IMR-90 (cell line): ENCODE data around the gene OR2F2. TPM values are rescaled to one million over a fixed set of nuclear protein-coding genes. Genes with fewer than 3 reads are reported as not detected.

Source experiments
- ATAC-seq: fragments of 200-7000 bp; cut with Tn5 transposase; 2 replicates; pipeline ENCODE4 v1.9.1; 2020; ENCODE audit warnings: low read depth, mild to moderate bottlenecking, moderate library complexity
- BruUV-seq: library from RNA; stranded (reverse); fragments of 400-500 nt; replicated peaks from 2 replicates; lab custom pipeline; 2021; lab: Mats Ljungman, UMichigan
- CTCF ChIA-PET: fragments of 300-600 bp; formaldehyde crosslinking; extraction: SDS; loops from one replicate; lab custom pipeline; 2021; ENCODE audit warnings: antibody characterized with exemption; lab: Yijun Ruan, JAX
- POLR2A ChIA-PET: fragments of 300-600 bp; sonication (Branson Sonifier 250); formaldehyde crosslinking; loops from one replicate; lab custom pipeline; 2022; ENCODE audit warnings: antibody characterized with exemption; ENCODE audit not compliant: unreplicated experiment; lab: Charles Lee
- DNase-seq: peaks from one replicate; pipeline ENCODE4 v3.0.0; 2013
- H2AFZ ChIP-seq: replicated peaks from 2 replicates; pipeline ENCODE3; 2013; ENCODE audit warnings: low read length, mild to moderate bottlenecking; ENCODE audit not compliant: poor library complexity
- H2AK5ac ChIP-seq: 2 replicates; pipeline ENCODE4 v1.6.1; 2013; ENCODE audit warnings: low read depth, low read length, inconsistent platforms
- H2AK9ac ChIP-seq: replicated peaks from 2 replicates; pipeline ENCODE3; 2013; ENCODE audit warnings: mild to moderate bottlenecking, low read depth, low read length, moderate library complexity; ENCODE audit not compliant: poor library complexity
- H2BK120ac ChIP-seq: 2 replicates; pipeline ENCODE4 v1.6.1; 2013; ENCODE audit warnings: low read depth, low read length, inconsistent platforms
- H2BK15ac ChIP-seq: 3 replicates; pipeline ENCODE4 v1.6.1; 2013; ENCODE audit warnings: low read depth, low read length, inconsistent platforms
- H2BK20ac ChIP-seq: 2 replicates; pipeline ENCODE4 v1.6.1; 2013; ENCODE audit warnings: low read depth, mild to moderate bottlenecking, inconsistent platforms, low read length, moderate library complexity
- H2BK5ac ChIP-seq: 2 replicates; pipeline ENCODE4 v1.6.1; 2013; ENCODE audit warnings: mild to moderate bottlenecking, low read depth, low read length, inconsistent platforms; ENCODE audit not compliant: poor library complexity, severe bottlenecking
- H3K14ac ChIP-seq: replicated peaks from 2 replicates; pipeline ENCODE4 v1.6.1; 2013; ENCODE audit warnings: low read depth, low read length, inconsistent platforms
- H3K18ac ChIP-seq: 2 replicates; pipeline ENCODE4 v1.6.1; 2013; ENCODE audit warnings: low read depth, low read length, control low read depth
- H3K23ac ChIP-seq: 2 replicates; pipeline ENCODE4 v1.6.1; 2013; ENCODE audit warnings: low read depth, low read length, inconsistent platforms
- H3K27ac ChIP-seq: 2 replicates; pipeline ENCODE4 v1.5.1; 2013; ENCODE audit warnings: mild to moderate bottlenecking, control low read depth, low read length; ENCODE audit not compliant: insufficient read depth
- H3K27me3 ChIP-seq: 2 replicates; pipeline ENCODE4 v1.6.1; 2013; ENCODE audit warnings: low read length; ENCODE audit not compliant: control insufficient read depth, insufficient read depth
- H3K36me3 ChIP-seq: 2 replicates; pipeline ENCODE4 v1.6.1; 2013; ENCODE audit warnings: low read length, mixed read lengths; ENCODE audit not compliant: control insufficient read depth, insufficient read depth
- H3K4ac ChIP-seq: 2 replicates; pipeline ENCODE4 v1.6.1; 2013; ENCODE audit warnings: low read depth, low read length, inconsistent platforms
- H3K4me1 ChIP-seq: 2 replicates; pipeline ENCODE4 v1.6.1; 2013; ENCODE audit warnings: low read length, mixed read lengths; ENCODE audit not compliant: control insufficient read depth, insufficient read depth
- H3K4me2 ChIP-seq: 2 replicates; pipeline ENCODE4 v1.6.1; 2013; ENCODE audit warnings: low read depth, mild to moderate bottlenecking, control low read depth, low read length, moderate library complexity
- H3K4me3 ChIP-seq: 2 replicates; pipeline ENCODE4 v1.5.1; 2013; ENCODE audit warnings: low read depth, mild to moderate bottlenecking, control low read depth, low read length, moderate library complexity; ENCODE audit not compliant: insufficient read depth
- H3K56ac ChIP-seq: 2 replicates; pipeline ENCODE4 v1.6.1; 2013; ENCODE audit warnings: low read length, inconsistent platforms; ENCODE audit not compliant: insufficient read depth; ENCODE audit errors: extremely low read depth
- H3K79me1 ChIP-seq, 2 experiments: 2 replicates each; pipeline ENCODE4 v1.6.1; 2013; ENCODE audit warnings: low read length in 2 of 2, inconsistent platforms in 1 of 2, low read depth in 1 of 2
- H3K9ac ChIP-seq: 2 replicates; pipeline ENCODE4 v1.6.1; 2013; ENCODE audit warnings: low read depth, low read length, control low read depth
- H3K9me1 ChIP-seq: 2 replicates; pipeline ENCODE4 v1.6.1; 2013; ENCODE audit warnings: low read length, inconsistent platforms; ENCODE audit not compliant: insufficient read depth
- H3K9me3 ChIP-seq: 2 replicates; pipeline ENCODE4 v1.6.1; 2013; ENCODE audit warnings: low read length; ENCODE audit not compliant: control insufficient read depth, insufficient read depth
- H4K20me1 ChIP-seq: 2 replicates; pipeline ENCODE4 v1.6.1; 2013; ENCODE audit warnings: low read length, inconsistent platforms; ENCODE audit not compliant: insufficient read depth
- H4K5ac ChIP-seq: 2 replicates; pipeline ENCODE4 v1.6.1; 2013; ENCODE audit warnings: mild to moderate bottlenecking, low read depth, low read length, control low read depth
- H4K8ac ChIP-seq, 2 experiments: 2 replicates each; pipeline ENCODE4 v1.6.1; 2013; ENCODE audit warnings: low read depth in 2 of 2, low read length in 2 of 2, control low read depth in 1 of 2, inconsistent platforms in 1 of 2
- H4K91ac ChIP-seq: 2 replicates; pipeline ENCODE4 v1.6.1; 2013; ENCODE audit warnings: low read depth, low read length, inconsistent platforms; ENCODE audit not compliant: insufficient read depth
- BHLHE40 ChIP-seq: fragments of 150-350 bp; IDR thresholded peaks from 2 replicates; pipeline ENCODE4 v1.6.1; 2016; ENCODE audit warnings: mild to moderate bottlenecking, low read depth, low read length
- CEBPB ChIP-seq: IDR thresholded peaks from 2 replicates; pipeline ENCODE4 v1.6.1; 2012; ENCODE audit warnings: low read depth, low read length, improper control_type of control experiment
- CHD1 ChIP-seq: IDR thresholded peaks from 2 replicates; pipeline ENCODE4 v1.6.1; 2012; ENCODE audit warnings: low read depth, low read length, improper control_type of control experiment
- CTCF ChIP-seq: conservative IDR thresholded peaks from 2 replicates; pipeline ENCODE4 v1.5.1; 2012; ENCODE audit warnings: mild to moderate bottlenecking, low read depth, low read length, improper control_type of control experiment
- ELK1 ChIP-seq: fragments of 150-350 bp; IDR thresholded peaks from 2 replicates; pipeline ENCODE4 v1.6.1; 2016; ENCODE audit warnings: low read depth, mild to moderate bottlenecking, low read length, moderate library complexity, borderline replicate concordance
- FOS ChIP-seq: fragments of 150-350 bp; IDR thresholded peaks from 2 replicates; pipeline ENCODE4 v1.6.1; 2016; ENCODE audit warnings: low read depth, low read length
- MAFK ChIP-seq: IDR thresholded peaks from 2 replicates; pipeline ENCODE4 v1.6.1; 2012; ENCODE audit warnings: low read depth, low read length, improper control_type of control experiment
- MAZ ChIP-seq: IDR thresholded peaks from 2 replicates; pipeline ENCODE4 v1.6.1; 2012; ENCODE audit warnings: low read depth, mild to moderate bottlenecking, low read length, improper control_type of control experiment, moderate library complexity, borderline replicate concordance
- MXI1 ChIP-seq: IDR thresholded peaks from 2 replicates; pipeline ENCODE4 v1.6.1; 2012; ENCODE audit warnings: low read depth, mild to moderate bottlenecking, low read length, moderate library complexity, borderline replicate concordance
- NFE2L2 ChIP-seq: fragments of 150-350 bp; IDR thresholded peaks from 2 replicates; pipeline ENCODE4 v1.6.1; 2016; ENCODE audit warnings: low read depth, mild to moderate bottlenecking, low read length
- POLR2A ChIP-seq: IDR thresholded peaks from 2 replicates; pipeline ENCODE4 v1.6.1; 2012; ENCODE audit warnings: mild to moderate bottlenecking, low read depth, low read length
- RAD21 ChIP-seq: IDR thresholded peaks from 2 replicates; pipeline ENCODE4 v1.6.1; 2012; ENCODE audit warnings: low read length, improper control_type of control experiment
- RCOR1 ChIP-seq: IDR thresholded peaks from 2 replicates; pipeline ENCODE4 v1.6.1; 2012; ENCODE audit warnings: mild to moderate bottlenecking, low read length, improper control_type of control experiment; ENCODE audit not compliant: insufficient replicate concordance
- RFX5 ChIP-seq: IDR thresholded peaks from 2 replicates; pipeline ENCODE4 v1.8.0; 2012; ENCODE audit warnings: low read depth, mild to moderate bottlenecking, low read length, moderate library complexity
- SMC3 ChIP-seq: fragments of 150-350 bp; IDR thresholded peaks from 2 replicates; pipeline ENCODE4 v1.6.1; 2016; ENCODE audit warnings: low read depth, mild to moderate bottlenecking, antibody characterized with exemption, low read length, moderate library complexity
- USF2 ChIP-seq: fragments of 150-350 bp; IDR thresholded peaks from 2 replicates; pipeline ENCODE4 v1.6.1; 2017; ENCODE audit warnings: mild to moderate bottlenecking, antibody characterized with exemption, low read length, low read depth
- WGBS, 2 experiments: methylation state at CpG; one replicate each; pipeline versions ENCODE4 v1.1.5 to v1.1.7; 2013; ENCODE audit warnings: missing lambda C conversion rate in 2 of 2; ENCODE audit not compliant: insufficient read length in 1 of 2; ENCODE audit errors: extremely low coverage in 2 of 2; 5-methylcytosine and 5-hydroxymethylcytosine counted together
- dilution Hi-C: fragments of 300-500 bp; cut with HindIII; formaldehyde crosslinking; loops from one replicate; pipeline ENCODE4 v1.14.3; 2018; ENCODE audit warnings: low sequenced_read_pairs; ENCODE audit not compliant: unreplicated experiment
- in situ Hi-C: fragments of 300-500 bp; cut with MboI; formaldehyde crosslinking; loops from 3 replicates; pipeline ENCODE4 v1.14.3; 2019; ENCODE audit warnings: low sequenced_read_pairs, inconsistent platforms, mixed read lengths
- intact Hi-C: fragments of 100-400 bp; cut with micrococcal nuclease; formaldehyde crosslinking; loops from 2 replicates; pipeline ENCODE4 v1.10.0; 2022
- polyA plus RNA-seq, 3 experiments: library from polyadenylated mRNA; depleted of rRNA; stranded (reverse); fragments of >200 nt; gene quantifications; 2 replicates each; pipeline ENCODE4 v1.2.3, GENCODE V29; 2012; ENCODE audit warnings: low replicate concordance in 1 of 3
- total RNA-seq: library from RNA; depleted of rRNA; stranded (reverse); fragments of >200 nt; gene quantifications from 2 replicates; pipeline ENCODE4 v1.2.3, GENCODE V29; 2012

The OR2F2 gene
- total and polyA plus RNA-seq, 2 of the 4 experiments (the other 2 are of a cell fraction): not detected

GRCh38 chr7:143954544-143954943, 19.5 kb downstream of the OR2F2 start, which contains the start of gene OR2F1:
Gene OR2F1 (plus strand): TSS chr7:143954844. CDS start chr7:143959971, 5,127 bp downstream.
- Histone ChIP-seq H3K18ac (0 out of 2 replicates have a peak within 1 kb of the TSS, but pooled peaks have one; percentile 4), H3K4me1 (peaks cover 3% of the 10 kb centered on the region; the same call in 1 of the 2 replicates), H2BK20ac (no peak within 1 kb of the TSS; the same call in 1 of the 2 replicates), H2BK5ac (no peak within 1 kb of the TSS), H2AK5ac (no peak within 1 kb of the TSS), H3K36me3 (no peaks in the 10 kb centered on the region), H3K27ac (no peak within 1 kb of the TSS), H3K23ac (no peak within 1 kb of the TSS), H3K9ac (no peak within 1 kb of the TSS), H3K4me3 (no peak within 1 kb of the TSS), H3K56ac (no peak within 1 kb of the TSS), H2BK120ac (no peak within 1 kb of the TSS), H4K8ac (no peak within 1 kb of the TSS), H3K9me3 (no peaks in the 10 kb centered on the region), H2AK9ac (no peak within 1 kb of the TSS), H2BK15ac (no peak within 1 kb of the TSS), H4K5ac (no peak within 1 kb of the TSS), H2AFZ (no peak within 1 kb of the TSS), H3K9me1 (no peaks in the 10 kb centered on the region), H4K91ac (no peak within 1 kb of the TSS), H4K20me1 (no peaks in the 10 kb centered on the region), H3K79me1 (no peaks in the 10 kb centered on the region), H3K14ac (no peak within 1 kb of the TSS), H3K4me2 (peak within 1 kb of the TSS; percentile 56), H3K4ac (no peak within 1 kb of the TSS), H3K27me3 (peaks cover 3% of the 10 kb centered on the region; the same call in 1 of the 2 replicates)
- dilution Hi-C loops: no loop called here
- in situ Hi-C loops: no loop called here
- no TSS peak for BruUV-seq
- DNase-seq (no peak), ATAC-seq (no peak)
- CTCF ChIA-PET: no interaction called here
- no CpG with 5 or more reads among the region's 3 CpGs for WGBS, 2 experiments
- no peak for TF ChIP-seq CHD1
- TF ChIP-seq MAFK: no peak
- no peak for TF ChIP-seq RAD21
- no peak for TF ChIP-seq USF2
- TF ChIP-seq SMC3: no peak
- no peak for TF ChIP-seq CEBPB
- no peak for TF ChIP-seq ELK1
- TF ChIP-seq MAZ: no peak
- TF ChIP-seq RCOR1: no peak
- no peak for TF ChIP-seq CTCF
- no peak for TF ChIP-seq FOS
- no peak for TF ChIP-seq MXI1
- no peak for TF ChIP-seq POLR2A
- no peak for TF ChIP-seq BHLHE40
- TF ChIP-seq NFE2L2: no peak
- no peak for TF ChIP-seq RFX5
- POLR2A ChIA-PET: no interaction called here
- intact Hi-C loops: loop anchor here (5.0 kb wide), 1 partner anchor 33 kb away; no protein-coding TSS in a partner anchor
